H9 (cell line): Measurements from ENCODE around the gene FEZ2. TPM values are rescaled to one million over a fixed set of nuclear protein-coding genes. Genes with fewer than 3 reads are reported as not detected.

Experiments
- DNase-seq: peaks from one replicate; pipeline ENCODE4 v3.0.0-alpha.2; 2017
- H2AFZ ChIP-seq: one replicate; pipeline ENCODE4 v1.6.1; 2013; ENCODE audit warnings: mild to moderate bottlenecking, low read length, control low read depth, moderate library complexity
- H2AK5ac ChIP-seq: 2 replicates; pipeline ENCODE4 v1.6.1; 2013; ENCODE audit warnings: low read length, control low read depth, mixed read lengths; ENCODE audit not compliant: insufficient read length
- H2BK120ac ChIP-seq: one replicate; pipeline ENCODE4 v1.6.1; 2013; ENCODE audit warnings: low read depth, mild to moderate bottlenecking, low read length, control low read depth, inconsistent platforms; ENCODE audit not compliant: poor library complexity, severe bottlenecking
- H2BK12ac ChIP-seq: 2 replicates; pipeline ENCODE4 v1.6.1; 2013; ENCODE audit warnings: low read length, control low read depth, mixed read lengths, low read depth; ENCODE audit not compliant: insufficient read length
- H2BK15ac ChIP-seq: 2 replicates; pipeline ENCODE4 v1.6.1; 2013; ENCODE audit warnings: low read depth, low read length, control low read depth
- H2BK20ac ChIP-seq: one replicate; pipeline ENCODE4 v1.6.1; 2013; ENCODE audit warnings: low read depth, mild to moderate bottlenecking, low read length, control low read depth, inconsistent platforms; ENCODE audit not compliant: poor library complexity, severe bottlenecking
- H2BK5ac ChIP-seq: 2 replicates; pipeline ENCODE4 v1.6.1; 2013; ENCODE audit warnings: low read length, control low read depth, mixed read lengths; ENCODE audit not compliant: insufficient read length
- H3K14ac ChIP-seq: 2 replicates; pipeline ENCODE4 v1.6.1; 2013; ENCODE audit warnings: low read length, control low read depth; ENCODE audit not compliant: insufficient read depth
- H3K18ac ChIP-seq: 2 replicates; pipeline ENCODE4 v1.6.1; 2013; ENCODE audit warnings: low read depth, mild to moderate bottlenecking, mixed read lengths, low read length, control low read depth; ENCODE audit not compliant: insufficient read length
- H3K23ac ChIP-seq: 2 replicates; pipeline ENCODE4 v1.6.1; 2013; ENCODE audit warnings: low read length, control low read depth, mixed read lengths, low read depth; ENCODE audit not compliant: insufficient read length
- H3K23me2 ChIP-seq: 2 replicates; pipeline ENCODE4 v1.6.1; 2013; ENCODE audit warnings: low read depth, mild to moderate bottlenecking, mixed read lengths, low read length, control low read depth; ENCODE audit not compliant: insufficient read length, poor library complexity, severe bottlenecking
- H3K27ac ChIP-seq: 2 replicates; pipeline ENCODE4 v1.5.1; 2013; ENCODE audit warnings: low read length, control low read depth, mixed read lengths, low read depth; ENCODE audit not compliant: insufficient read length
- H3K27me3 ChIP-seq: 2 replicates; pipeline ENCODE4 v1.6.1; 2013; ENCODE audit warnings: low read length, control low read depth, inconsistent platforms; ENCODE audit not compliant: insufficient read depth
- H3K4ac ChIP-seq: 2 replicates; pipeline ENCODE4 v1.6.1; 2013; ENCODE audit warnings: low read depth, mild to moderate bottlenecking, control low read depth, inconsistent platforms, low read length, moderate library complexity
- H3K4me1 ChIP-seq: 2 replicates; pipeline ENCODE4 v1.6.1; 2013; ENCODE audit warnings: low read length, control low read depth, inconsistent platforms; ENCODE audit not compliant: insufficient read depth
- H3K4me2 ChIP-seq: 2 replicates; pipeline ENCODE4 v1.6.1; 2013; ENCODE audit warnings: low read length, control low read depth, mixed read lengths; ENCODE audit not compliant: insufficient read length, insufficient read depth
- H3K56ac ChIP-seq: 2 replicates; pipeline ENCODE4 v1.6.1; 2013; ENCODE audit warnings: low read depth, mild to moderate bottlenecking, mixed read lengths, low read length, control low read depth; ENCODE audit not compliant: insufficient read length
- H3K79me1 ChIP-seq: 2 replicates; pipeline ENCODE4 v1.6.1; 2013; ENCODE audit warnings: low read depth, mild to moderate bottlenecking, moderate library complexity, low read length, control low read depth, inconsistent platforms; ENCODE audit not compliant: insufficient read depth, poor library complexity, severe bottlenecking
- H3K79me2 ChIP-seq: 2 replicates; pipeline ENCODE4 v1.6.1; 2013; ENCODE audit warnings: low read length, control low read depth, inconsistent platforms; ENCODE audit not compliant: insufficient read depth
- H3K9ac ChIP-seq: 2 replicates; pipeline ENCODE4 v1.6.1; 2013; ENCODE audit warnings: low read length, control low read depth, mixed read lengths; ENCODE audit not compliant: insufficient read length; ENCODE audit errors: extremely low read depth
- H3K9me3 ChIP-seq: one replicate; pipeline ENCODE4 v1.6.1; 2013; ENCODE audit warnings: low read depth, low read length, inconsistent platforms; ENCODE audit not compliant: control insufficient read depth
- H3T11ph ChIP-seq: one replicate; pipeline ENCODE4 v1.6.1; 2013; ENCODE audit warnings: mild to moderate bottlenecking, low read length, control low read depth, inconsistent platforms
- H4K20me1 ChIP-seq: one replicate; pipeline ENCODE4 v1.6.1; 2013; ENCODE audit not compliant: control insufficient read depth, insufficient read length, insufficient read depth
- H4K5ac ChIP-seq: 2 replicates; pipeline ENCODE4 v1.6.1; 2013; ENCODE audit warnings: low read depth, mild to moderate bottlenecking, mixed read lengths, low read length, control low read depth; ENCODE audit not compliant: insufficient read length
- H4K8ac ChIP-seq: replicated peaks from 2 replicates; pipeline ENCODE4 v1.6.1; 2013; ENCODE audit warnings: low read length, control low read depth, mixed read lengths, low read depth; ENCODE audit not compliant: insufficient read length
- H4K91ac ChIP-seq: 2 replicates; pipeline ENCODE4 v1.6.1; 2013; ENCODE audit warnings: low read depth, mild to moderate bottlenecking, moderate library complexity, mixed read lengths, low read length, control low read depth; ENCODE audit not compliant: insufficient read length
- H3K27ac Mint-ChIP-seq, 3 experiments: 2 replicates in 2 of 3; 3 replicates in 1 of 3; pipeline ENCODE4 v1.8.0; 2020 to 2021; ENCODE audit warnings: mixed read lengths in 3 of 3, mild to moderate bottlenecking in 1 of 3, moderate library complexity in 1 of 3
- H3K27me3 Mint-ChIP-seq: 2 replicates; pipeline ENCODE4 v1.8.0; 2021; ENCODE audit warnings: low read depth, mild to moderate bottlenecking, moderate library complexity, mixed read lengths
- H3K36me3 Mint-ChIP-seq, 3 experiments: 2 replicates in 2 of 3; 3 replicates in 1 of 3; pipeline ENCODE4 v1.8.0; 2020 to 2021; ENCODE audit warnings: low read depth in 3 of 3, mixed read lengths in 3 of 3; ENCODE audit not compliant: insufficient read depth in 1 of 3
- H3K4me1 Mint-ChIP-seq, 2 experiments: 2 replicates each; pipeline ENCODE4 v1.8.0; 2020; ENCODE audit warnings: mixed read lengths in 2 of 2
- H3K4me3 Mint-ChIP-seq, 2 experiments: 2 replicates in 1 of 2; 3 replicates in 1 of 2; pipeline ENCODE4 v1.8.0; 2020 to 2021; ENCODE audit warnings: mild to moderate bottlenecking in 2 of 2, mixed read lengths in 2 of 2, moderate library complexity in 1 of 2
- H3K9me3 Mint-ChIP-seq, 2 experiments: 2 replicates in 1 of 2; 3 replicates in 1 of 2; pipeline ENCODE4 v1.8.0; 2020; ENCODE audit warnings: mild to moderate bottlenecking in 2 of 2, mixed read lengths in 2 of 2, moderate library complexity in 1 of 2
- CTCF ChIP-seq: fragments of 200-600 bp; sonication (generic); conservative IDR thresholded peaks from 3 replicates; pipeline ENCODE4 v1.8.0; 2021; ENCODE audit warnings: antibody characterized with exemption, mild to moderate bottlenecking
- WGBS: extraction: QIAGEN DNeasy Blood & Tissue Kit; methylation state at CpG from one replicate; pipeline ENCODE4 v1.1.7; 2013; ENCODE audit warnings: missing lambda C conversion rate, low lambda C conversion rate, mixed read lengths; ENCODE audit not compliant: insufficient read length; ENCODE audit errors: extremely low coverage; 5-methylcytosine and 5-hydroxymethylcytosine counted together
- total RNA-seq: library from RNA; stranded (reverse); gene quantifications from 2 replicates; pipeline ENCODE4 v1.2.1, GENCODE V29; 2021

The FEZ2 gene
- total RNA-seq, 1 experiment from 2014 or later, result 27.7 TPM

- H2BK12ac ChIP-seq, result no peak overlapping the region
- no peak overlapping the region for H2AFZ ChIP-seq
- H4K91ac ChIP-seq, result no peak overlapping the region
- H2AK5ac ChIP-seq, result no peak overlapping the region
- H4K8ac ChIP-seq, result no peak overlapping the region
- H3K27me3 Mint-ChIP-seq, result peaks cover 20% of the 10 kb centered on the region
- H3K9me3 Mint-ChIP-seq, result no peaks in the 10 kb centered on the region
- no peak overlapping the region for H2BK5ac ChIP-seq
- DNase-seq, result no peak
- H3K36me3 Mint-ChIP-seq, result peaks cover 4 to 28% (median 21%) of the 10 kb centered on the region in 3 experiments
- H3K27ac Mint-ChIP-seq, result no peak overlapping the region
- H3K14ac ChIP-seq, result no peak overlapping the region
- H3K27ac ChIP-seq, result no peak overlapping the region
- WGBS, result no CpG with 5 or more reads among the region's 12 CpGs
- H3K4ac ChIP-seq, result no peak overlapping the region
- H3K9ac ChIP-seq, result no peak overlapping the region
- peak overlapping the region; percentile 70 to 78 for H3K4me3 Mint-ChIP-seq
- no peak overlapping the region for H3K23ac ChIP-seq
- no peak overlapping the region for H2BK20ac ChIP-seq
- H3K23me2 ChIP-seq, result peaks cover 4% of the 10 kb centered on the region
- H3K4me1 Mint-ChIP-seq, result peaks cover 25 to 36% of the 10 kb centered on the region in 2 experiments
- peaks cover 3% of the 10 kb centered on the region; the same call in 1 of the 2 replicates for H3K4me1 ChIP-seq
- H4K5ac ChIP-seq, result no peak overlapping the region
- no peak overlapping the region for H3K18ac ChIP-seq
- H3K79me1 ChIP-seq, result no peaks in the 10 kb centered on the region
- H3K9me3 ChIP-seq, result no peaks in the 10 kb centered on the region
- H4K20me1 ChIP-seq, result no peaks in the 10 kb centered on the region
- peak overlapping the region; percentile 81 for H3K4me2 ChIP-seq
- H3K79me2 ChIP-seq, result peaks cover 6% of the 10 kb centered on the region; the same call in 1 of the 2 replicates
- H2BK120ac ChIP-seq, result no peak overlapping the region
- no peak overlapping the region for H2BK15ac ChIP-seq
- no peak overlapping the region for H3T11ph ChIP-seq
- no peak for TF ChIP-seq CTCF
- H3K27me3 ChIP-seq, result no peaks in the 10 kb centered on the region
- H3K56ac ChIP-seq, result no peak overlapping the region
Measured at GRCh38 chr2:36596397-36596796, 1.6 kb downstream of the FEZ2 start.
